ENCODE results near the gene MTHFD1.

The MTHFD1 gene

DNA sequence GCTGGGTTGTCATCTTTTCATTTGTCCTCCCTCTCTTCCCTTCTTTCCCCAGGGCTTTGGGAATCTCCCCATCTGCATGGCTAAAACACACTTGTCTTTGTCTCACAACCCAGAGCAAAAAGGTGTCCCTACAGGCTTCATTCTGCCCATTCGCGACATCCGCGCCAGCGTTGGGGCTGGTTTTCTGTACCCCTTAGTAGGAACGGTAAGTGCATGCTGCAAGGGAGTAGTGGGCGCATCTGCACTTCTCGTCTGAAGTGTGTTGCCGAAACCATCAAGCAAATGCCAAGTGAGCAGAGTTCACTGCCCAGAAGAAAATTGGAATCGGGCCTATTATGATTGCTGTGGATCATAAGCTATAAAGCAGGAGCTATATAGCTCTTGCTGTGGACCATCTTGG, 66.5 kb downstream of the MTHFD1 start:
- DNase-seq = no peak

DNA sequence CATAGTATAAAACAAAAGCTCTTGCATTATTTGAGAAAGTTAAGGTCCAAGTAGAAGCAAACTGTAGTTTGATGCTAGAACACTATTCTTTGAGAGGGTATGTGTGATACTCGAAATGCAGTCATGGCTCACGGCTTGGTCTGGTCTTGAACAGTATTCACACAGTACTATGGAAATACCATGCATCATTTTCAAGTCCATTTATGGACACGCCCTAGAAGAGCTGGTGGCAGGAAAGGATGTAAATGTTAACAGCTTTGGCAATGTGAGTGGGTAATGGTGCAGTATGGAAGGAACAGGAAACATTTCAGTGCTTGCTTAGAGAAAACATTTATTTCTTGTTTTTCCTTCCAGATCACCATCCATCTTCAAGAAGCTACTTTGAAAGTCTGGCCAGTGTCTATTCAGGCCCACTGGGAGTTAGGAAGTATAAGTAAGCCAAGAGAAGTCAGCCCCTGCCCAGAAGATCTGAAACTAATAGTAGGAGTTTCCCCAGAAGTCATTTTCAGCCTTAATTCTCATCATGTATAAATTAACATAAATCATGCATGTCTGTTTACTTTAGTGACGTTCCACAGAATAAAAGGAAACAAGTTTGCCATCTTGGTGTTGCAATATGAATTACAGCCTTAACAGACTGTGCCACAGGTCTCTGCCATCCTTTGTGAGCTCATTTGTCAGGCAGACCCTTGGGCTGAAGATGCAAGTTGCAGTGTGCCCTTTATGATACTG, 71.4 kb downstream of the MTHFD1 start:
- no peak for DNase-seq

DNA sequence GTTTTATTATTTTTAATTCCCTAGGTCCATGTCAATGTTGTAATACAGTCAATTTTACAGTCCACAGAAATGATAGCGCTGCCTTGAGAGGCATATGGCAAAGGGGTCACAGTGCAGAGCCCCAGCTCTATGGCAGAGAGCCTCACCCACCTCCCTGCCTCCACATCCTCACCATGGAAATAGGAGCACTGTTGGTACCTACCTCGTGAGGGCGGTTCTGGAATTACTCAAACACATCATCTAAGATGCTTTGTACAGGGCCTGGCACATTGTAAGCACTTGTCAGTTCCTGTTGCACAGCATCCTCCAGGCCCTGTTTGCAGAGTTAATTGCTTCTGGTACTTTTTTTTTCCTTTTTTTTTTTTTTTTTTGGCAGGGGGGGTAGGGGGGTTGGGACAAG, 73.1 kb downstream of the MTHFD1 start:
- DNase-seq = no peak

GRCh38 chr14:64463195-64463594, 75.0 kb downstream of the MTHFD1 start:
- no peak for DNase-seq

DNA sequence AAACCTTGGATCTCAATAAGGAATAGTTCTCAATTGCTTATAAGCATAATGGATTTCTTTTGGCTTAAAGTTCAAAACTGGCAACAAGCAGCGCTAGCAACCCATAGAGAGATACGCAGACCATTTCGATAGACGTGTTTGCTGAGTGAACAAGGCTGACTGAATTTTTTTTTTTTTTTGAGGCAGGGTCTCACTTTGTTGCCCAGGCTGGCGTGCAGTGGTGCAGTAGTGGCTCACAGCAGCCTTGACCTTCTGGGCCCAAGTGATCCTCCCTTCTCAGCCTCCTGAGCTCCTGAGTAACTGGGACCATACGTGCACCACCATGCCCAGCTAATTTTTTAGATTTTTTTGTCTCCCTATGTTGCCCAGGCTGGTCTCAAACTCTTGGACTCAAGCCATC, 75.7 kb downstream of the MTHFD1 start:
- no peak for DNase-seq

- no peak for DNase-seq
Observed at GRCh38 chr14:64464651-64465050, 76.5 kb downstream of the MTHFD1 start.

GRCh38 chr14:64465191-64465822, 77.2 kb downstream of the MTHFD1 start, which contains the start of gene AKAP5:
AKAP5 (plus strand) TSS chr14:64465499; CDS start chr14:64468395, 2,896 bp downstream.
- peak; percentile 31 for DNase-seq

DNA sequence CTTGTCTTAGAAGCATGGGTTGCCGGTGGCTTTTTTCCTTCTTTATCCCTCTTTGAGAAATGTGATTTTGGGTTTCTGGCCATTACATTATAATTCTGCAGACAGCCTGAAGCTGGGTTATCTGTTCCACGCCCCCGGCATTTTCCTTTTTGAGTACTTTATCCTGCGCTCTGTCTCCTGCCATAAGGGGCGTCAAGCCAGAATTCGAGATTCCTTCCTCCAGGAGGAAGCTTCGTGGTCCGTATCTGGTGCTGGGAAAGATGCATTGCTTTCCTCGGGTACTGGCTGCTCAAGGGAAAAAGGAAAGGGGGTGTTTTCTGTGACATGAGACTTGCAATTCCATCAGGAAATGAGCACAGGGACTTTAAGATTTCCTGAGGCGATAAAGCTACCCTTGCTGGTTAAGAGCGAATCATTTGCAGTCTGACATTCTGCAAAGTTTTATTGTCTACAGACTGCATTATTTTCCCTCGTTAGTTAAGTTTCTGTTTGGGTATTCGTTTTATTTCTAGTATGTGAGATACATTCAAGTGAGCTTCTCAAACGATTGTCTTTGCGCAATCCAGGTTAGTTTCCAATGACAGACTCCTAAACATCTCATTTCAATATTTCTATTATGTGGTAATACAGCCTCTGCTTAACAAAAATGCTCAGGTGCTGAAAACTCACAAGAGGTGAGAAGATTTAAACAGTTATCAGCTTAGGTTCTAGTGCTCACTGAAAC, 77.8 kb downstream of the MTHFD1 start:
- peak; percentile 62 for DNase-seq

DNA sequence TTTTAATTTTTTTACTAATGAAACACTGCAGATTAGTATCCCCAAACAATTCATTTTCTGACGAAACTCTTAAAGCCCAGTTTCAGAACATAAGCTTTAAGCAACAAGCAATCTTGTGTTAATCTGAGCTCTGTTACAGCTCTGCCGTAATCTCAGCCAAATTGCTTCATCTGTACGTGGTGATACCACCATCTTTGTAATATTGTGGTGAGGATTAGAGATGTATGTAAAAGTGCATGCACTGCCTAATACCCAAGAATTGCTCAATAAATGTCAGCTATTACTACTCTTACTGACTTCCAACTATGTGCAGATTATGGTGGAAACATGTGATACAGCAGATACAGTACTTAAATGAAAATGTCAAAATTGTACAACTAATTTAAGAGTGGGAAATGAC, 78.9 kb downstream of the MTHFD1 start:
- DNase-seq = no peak

DNA sequence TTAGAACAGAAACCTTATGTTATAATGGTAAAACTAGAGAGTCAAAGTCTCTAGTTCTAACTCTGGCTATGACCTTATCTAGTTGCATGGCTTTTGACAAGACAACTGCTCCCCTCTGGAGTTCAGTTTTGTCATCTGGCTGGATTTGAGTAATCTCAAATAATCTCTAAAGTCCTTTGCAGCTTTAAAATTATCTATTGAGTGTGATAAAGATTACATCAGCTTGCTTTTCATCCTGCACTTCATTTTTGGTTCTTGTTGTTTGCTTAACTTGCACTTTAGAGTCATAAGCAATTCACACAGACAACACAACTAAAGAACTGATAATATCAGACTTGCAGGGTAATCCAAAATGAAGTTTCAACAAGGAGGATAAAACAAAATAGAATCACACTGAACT, 79.4 kb downstream of the MTHFD1 start:
- DNase-seq = no peak

- no peak for DNase-seq
Observed at GRCh38 chr14:64468451-64468850, 80.3 kb downstream of the MTHFD1 start.

- no peak for DNase-seq
Observed at GRCh38 chr14:64474041-64474440, 85.9 kb downstream of the MTHFD1 start.

GRCh38 chr14:64474698-64475097, 86.5 kb downstream of the MTHFD1 start:
- DNase-seq = no peak

GRCh38 chr14:64475585-64476273, 87.6 kb downstream of the MTHFD1 start:
- no peak for DNase-seq

GRCh38 chr14:64476438-64476837, 88.3 kb downstream of the MTHFD1 start:
- DNase-seq = no peak

GRCh38 chr14:64478634-64479250, 90.6 kb downstream of the MTHFD1 start:
- peak; percentile 31 for DNase-seq

DNA sequence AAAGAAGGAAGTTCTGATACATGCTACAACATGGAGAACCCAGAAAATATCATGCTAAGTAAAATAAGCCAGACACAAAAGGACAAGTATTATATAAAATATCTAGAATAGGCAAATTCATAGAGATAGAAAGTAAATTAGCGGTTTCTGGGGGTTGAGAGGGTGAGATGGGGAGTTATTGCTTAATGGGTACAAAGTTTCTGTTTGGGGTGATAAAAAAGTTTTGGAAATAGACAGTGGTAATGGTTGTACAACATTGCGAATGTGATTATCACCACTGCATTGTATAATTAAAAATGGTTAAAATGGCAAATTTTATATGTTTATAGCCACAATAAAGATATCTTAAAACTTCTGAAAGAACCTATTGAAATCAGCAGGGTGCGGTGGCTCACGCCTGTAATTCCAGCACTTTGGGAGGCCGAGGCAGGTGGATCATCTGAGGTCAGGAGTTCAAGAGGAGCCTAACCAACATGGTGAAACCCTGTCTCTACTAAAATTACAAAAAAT, 100.5 kb downstream of the MTHFD1 start:
- DNase-seq = no peak

DNA sequence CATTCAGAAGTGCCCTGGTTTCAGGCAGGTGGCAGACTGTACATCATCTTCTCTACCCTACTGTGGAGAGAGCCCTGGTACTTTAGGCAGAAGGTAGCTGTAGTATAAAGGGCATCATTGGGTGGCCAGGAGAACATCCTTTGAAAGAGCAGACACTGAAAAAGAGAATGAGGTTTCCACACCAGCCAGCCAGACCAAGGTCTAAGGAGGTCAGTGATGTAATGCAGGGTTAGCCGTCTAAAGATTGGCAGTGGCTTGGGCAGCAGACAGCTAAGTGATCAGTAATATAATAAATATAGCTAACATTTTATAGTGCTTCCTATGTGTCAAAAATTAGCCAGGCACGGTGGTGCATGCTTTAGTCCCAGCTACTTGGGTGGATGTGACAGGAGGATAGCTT, 103.5 kb downstream of the MTHFD1 start:
- DNase-seq = no peak

GRCh38 chr14:64493455-64493854, 105.3 kb downstream of the MTHFD1 start:
- DNase-seq = no peak

DNA sequence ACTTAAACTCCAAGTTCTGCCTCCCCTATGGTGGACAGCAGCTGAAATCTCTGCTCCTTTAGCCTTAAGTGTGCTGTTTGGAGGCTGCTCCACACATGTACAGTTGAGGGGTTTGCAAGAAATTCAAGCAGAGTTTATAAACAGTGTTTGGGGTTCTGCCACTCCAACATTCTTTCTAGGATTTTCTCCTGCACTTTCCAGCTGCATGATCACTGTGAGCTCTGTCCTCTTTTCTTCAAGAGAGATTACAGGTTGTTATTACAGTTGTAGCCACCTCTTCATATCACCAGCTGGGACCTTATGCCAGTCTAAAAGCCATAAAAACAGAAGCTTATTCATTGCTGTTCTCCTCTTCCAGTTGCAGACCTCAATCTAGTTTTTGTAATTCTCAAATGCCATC, 107.1 kb downstream of the MTHFD1 start:
- DNase-seq = no peak

GRCh38 chr14:64496764-64497163, 108.6 kb downstream of the MTHFD1 start:
- no peak for DNase-seq

DNA sequence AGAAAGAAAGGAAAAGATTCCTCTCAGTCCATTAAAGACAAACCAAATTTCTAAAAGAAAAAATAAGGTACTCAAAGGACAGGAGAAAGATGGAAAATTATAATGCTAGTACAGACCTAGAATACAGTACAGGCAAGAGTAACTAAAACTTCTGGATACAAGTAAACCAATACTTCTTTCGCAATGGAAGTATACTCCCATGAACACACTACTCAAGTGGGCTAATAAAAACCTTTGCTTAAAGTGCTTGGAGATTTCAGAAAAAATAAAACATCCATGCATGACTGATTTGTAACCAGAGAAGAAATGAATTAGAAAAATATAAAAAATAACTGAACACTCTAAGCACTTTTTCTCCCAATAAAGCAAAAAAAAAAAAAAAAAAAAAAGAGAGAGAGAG, 111.9 kb downstream of the MTHFD1 start:
- DNase-seq = peak; percentile 10

Data from fibroblast of skin of right quadriceps (primary cell).